Stimulated activated naive B cell treated with anti-CD40 and anti-IgM and Interleukin-4, amounts not matched to agents 10 μg/mL and 1 μg/mL and 100 μg/mL, for 72 hours (primary cell): ENCODE results near the gene MEI1.

Experiments used
- ATAC-seq, 2 donors: fragments of 150-1000 bp; cut with Tn5 transposase; replicated peaks; 2 replicates each; pipeline ENCODE4 v1.10.0; 2021; ENCODE audit warnings: moderate library complexity in 1 of 2
- DNase-seq: peaks from one replicate; pipeline ENCODE4 v3.0.0; 2021
- H3K27ac Mint-ChIP-seq: one replicate; pipeline ENCODE4 v1.8.0; 2022; ENCODE audit warnings: mild to moderate bottlenecking, mixed read lengths
- H3K27me3 Mint-ChIP-seq, 2 donors: one replicate each; pipeline ENCODE4 v1.8.0; 2022; ENCODE audit warnings: mixed read lengths in 2 of 2
- H3K36me3 Mint-ChIP-seq, 2 donors: one replicate each; pipeline ENCODE4 v1.8.0; 2022; ENCODE audit warnings: mixed read lengths in 2 of 2, mild to moderate bottlenecking in 1 of 2
- H3K4me1 Mint-ChIP-seq, 2 donors: one replicate each; pipeline ENCODE4 v1.8.0; 2022; ENCODE audit warnings: mixed read lengths in 2 of 2, mild to moderate bottlenecking in 1 of 2
- H3K4me3 Mint-ChIP-seq, 2 donors: one replicate each; pipeline ENCODE4 v1.8.0; 2022; ENCODE audit warnings: mild to moderate bottlenecking in 2 of 2, mixed read lengths in 2 of 2, moderate library complexity in 1 of 2
- H3K9me3 Mint-ChIP-seq, 2 donors: one replicate each; pipeline ENCODE4 v1.8.0; 2022; ENCODE audit warnings: mixed read lengths in 2 of 2, mild to moderate bottlenecking in 1 of 2

MEI1 gene

GRCh38 chr22:41775976-41776375 lies 76.7 kb downstream of the MEI1 start:
- Mint-ChIP-seq H3K4me3 (no peak overlapping the region), H3K36me3 (no peaks in the 10 kb centered on the region), H3K27ac (no peak overlapping the region), H3K9me3 (no peaks in the 10 kb centered on the region), H3K27me3 (peaks cover 0 to 6% of the 10 kb centered on the region in 2 donors), H3K4me1 (peaks cover 9 to 12% of the 10 kb centered on the region in 2 donors)
- no peak for DNase-seq
- ATAC-seq = no peak

- Mint-ChIP-seq H3K4me1 (peaks cover 10 to 16% of the 10 kb centered on the region in 2 donors), H3K9me3 (no peaks in the 10 kb centered on the region), H3K27me3 (peaks cover 0 to 6% of the 10 kb centered on the region in 2 donors), H3K27ac (no peak overlapping the region), H3K36me3 (no peaks in the 10 kb centered on the region), H3K4me3 (no peak overlapping the region)
- ATAC-seq (no peak), DNase-seq (no peak)
Measured at GRCh38 chr22:41776381-41776780, 77.1 kb downstream of the MEI1 start.

- H3K27me3 Mint-ChIP-seq = peaks cover 0 to 6% of the 10 kb centered on the region in 2 donors
- no peak for DNase-seq
- ATAC-seq = no peak
- H3K9me3 Mint-ChIP-seq = no peaks in the 10 kb centered on the region
- no peaks in the 10 kb centered on the region for H3K36me3 Mint-ChIP-seq
- H3K4me1 Mint-ChIP-seq = peaks cover 20 to 31% of the 10 kb centered on the region in 2 donors
- H3K27ac Mint-ChIP-seq = no peak overlapping the region
- H3K4me3 Mint-ChIP-seq = no peak overlapping the region
Measured at GRCh38 chr22:41777749-41778425, 78.6 kb downstream of the MEI1 start.

GRCh38 chr22:41779929-41780505 lies 80.7 kb downstream of the MEI1 start:
- H3K36me3 Mint-ChIP-seq = peaks cover 8 to 9% of the 10 kb centered on the region in 2 donors
- H3K4me3 Mint-ChIP-seq = peak overlapping the region; percentile 12 to 67
- H3K27ac Mint-ChIP-seq = peak overlapping the region; percentile 98
- ATAC-seq (no peak), DNase-seq (no peak)
- no peaks in the 10 kb centered on the region for H3K9me3 Mint-ChIP-seq
- peaks cover 24 to 36% of the 10 kb centered on the region in 2 donors for H3K4me1 Mint-ChIP-seq
- peaks cover 0 to 5% of the 10 kb centered on the region in 2 donors for H3K27me3 Mint-ChIP-seq

GRCh38 chr22:41780746-41781505 lies 81.6 kb downstream of the MEI1 start:
- DNase-seq = peak; percentile 90
- H3K36me3 Mint-ChIP-seq = peaks cover 8 to 9% of the 10 kb centered on the region in 2 donors
- peaks cover 24 to 36% of the 10 kb centered on the region in 2 donors for H3K4me1 Mint-ChIP-seq
- no peaks in the 10 kb centered on the region for H3K9me3 Mint-ChIP-seq
- H3K27me3 Mint-ChIP-seq = no peaks in the 10 kb centered on the region
- ATAC-seq = peak; percentile 99
- peak overlapping the region; percentile 88 to 89 for H3K4me3 Mint-ChIP-seq
- peak overlapping the region; percentile 98 for H3K27ac Mint-ChIP-seq

- Mint-ChIP-seq H3K36me3 (peaks cover 8 to 9% of the 10 kb centered on the region in 2 donors), H3K4me1 (peaks cover 24 to 38% of the 10 kb centered on the region in 2 donors)
- peak; percentile 26 to 28 for ATAC-seq
Measured at GRCh38 chr22:41781507-41781906, 82.2 kb downstream of the MEI1 start.

GRCh38 chr22:41782316-41782715 lies 83.0 kb downstream of the MEI1 start:
- no peaks in the 10 kb centered on the region for H3K27me3 Mint-ChIP-seq
- peaks cover 8 to 9% of the 10 kb centered on the region in 2 donors for H3K36me3 Mint-ChIP-seq
- no peak for ATAC-seq
- H3K9me3 Mint-ChIP-seq = no peaks in the 10 kb centered on the region
- peak overlapping the region; percentile 78 for H3K27ac Mint-ChIP-seq
- H3K4me3 Mint-ChIP-seq = peak overlapping the region; percentile 88 to 89
- no peak for DNase-seq
- peaks cover 27 to 46% of the 10 kb centered on the region in 2 donors for H3K4me1 Mint-ChIP-seq

More at GRCh38 chr22:41781507-41781906, 82.2 kb downstream of the MEI1 start:
- Mint-ChIP-seq H3K9me3 (no peaks in the 10 kb centered on the region), H3K27me3 (no peaks in the 10 kb centered on the region), H3K27ac (peak overlapping the region; percentile 98), H3K4me3 (peak overlapping the region; percentile 88 to 89)
- no peak for DNase-seq

GRCh38 chr22:41782751-41783150 lies 83.4 kb downstream of the MEI1 start:
- peaks cover 8 to 9% of the 10 kb centered on the region in 2 donors for H3K36me3 Mint-ChIP-seq
- peak overlapping the region; percentile 33 to 88 for H3K4me3 Mint-ChIP-seq
- no peaks in the 10 kb centered on the region for H3K9me3 Mint-ChIP-seq
- DNase-seq = no peak
- peaks cover 27 to 46% of the 10 kb centered on the region in 2 donors for H3K4me1 Mint-ChIP-seq
- no peak for ATAC-seq
- H3K27me3 Mint-ChIP-seq = no peaks in the 10 kb centered on the region
- H3K27ac Mint-ChIP-seq = no peak overlapping the region

GRCh38 chr22:41787331-41787730 lies 88.0 kb downstream of the MEI1 start:
- H3K27me3 Mint-ChIP-seq = no peaks in the 10 kb centered on the region
- H3K9me3 Mint-ChIP-seq = no peaks in the 10 kb centered on the region
- H3K27ac Mint-ChIP-seq = no peak overlapping the region
- peaks cover 19 to 32% of the 10 kb centered on the region in 2 donors for H3K36me3 Mint-ChIP-seq
- ATAC-seq (no peak), DNase-seq (no peak)
- H3K4me3 Mint-ChIP-seq = no peak overlapping the region
- peaks cover 14 to 25% of the 10 kb centered on the region in 2 donors for H3K4me1 Mint-ChIP-seq

- Mint-ChIP-seq H3K27ac (no peak overlapping the region), H3K4me1 (peaks cover 5 to 7% of the 10 kb centered on the region in 2 donors), H3K4me3 (no peak overlapping the region), H3K9me3 (no peaks in the 10 kb centered on the region), H3K36me3 (peaks cover 35 to 51% of the 10 kb centered on the region in 2 donors), H3K27me3 (no peaks in the 10 kb centered on the region)
- no peak for ATAC-seq
- no peak for DNase-seq
Measured at GRCh38 chr22:41793871-41794270, 94.6 kb downstream of the MEI1 start.

- no peaks in the 10 kb centered on the region for H3K9me3 Mint-ChIP-seq
- H3K27me3 Mint-ChIP-seq = no peaks in the 10 kb centered on the region
- ATAC-seq (no peak), DNase-seq (no peak)
- peak overlapping the region; percentile 42 for H3K27ac Mint-ChIP-seq
- H3K4me1 Mint-ChIP-seq = peaks cover 23 to 29% of the 10 kb centered on the region in 2 donors
- H3K36me3 Mint-ChIP-seq = peaks cover 21 to 26% of the 10 kb centered on the region in 2 donors
- no peak overlapping the region for H3K4me3 Mint-ChIP-seq
Measured at GRCh38 chr22:41798736-41799135, 99.4 kb downstream of the MEI1 start.

GRCh38 chr22:41799486-41800347 lies 100.4 kb downstream of the MEI1 start:
- H3K4me1 Mint-ChIP-seq = peaks cover 23 to 37% of the 10 kb centered on the region in 2 donors
- peak; percentile 24 for DNase-seq
- H3K27ac Mint-ChIP-seq = peak overlapping the region; percentile 99
- no peaks in the 10 kb centered on the region for H3K27me3 Mint-ChIP-seq
- H3K9me3 Mint-ChIP-seq = no peaks in the 10 kb centered on the region
- peak; percentile 57 to 58 for ATAC-seq
- H3K36me3 Mint-ChIP-seq = peaks cover 12 to 19% of the 10 kb centered on the region in 2 donors
- H3K4me3 Mint-ChIP-seq = peak overlapping the region; percentile 99 to 100

- H3K9me3 Mint-ChIP-seq = no peaks in the 10 kb centered on the region
- peaks cover 5 to 10% of the 10 kb centered on the region in 2 donors for H3K36me3 Mint-ChIP-seq
- H3K4me1 Mint-ChIP-seq = peaks cover 23 to 41% of the 10 kb centered on the region in 2 donors
- H3K27me3 Mint-ChIP-seq = no peaks in the 10 kb centered on the region
- peak within 1 kb of the TSS; percentile 99 for H3K27ac Mint-ChIP-seq
- DNase-seq = peak; percentile 87
- peak; percentile 97 for ATAC-seq
- peak within 1 kb of the TSS; percentile 99 to 100 for H3K4me3 Mint-ChIP-seq
Measured at GRCh38 chr22:41800348-41801146, 101.2 kb downstream of the MEI1 start, which contains the start of gene CCDC134. TSS of gene CCDC134 (plus strand) at chr22:41800679. CDS start at chr22:41808891, 8,212 bp downstream.
